Mesothelial cell of epicardium (in vitro differentiated cells): ENCODE measurements around the gene CCDC88C. TPM values are rescaled to one million over a fixed set of nuclear protein-coding genes. Genes with fewer than 3 reads are reported as not detected.

ENCODE experiments used
- DNase-seq, 2 experiments: peaks; one replicate each; pipeline ENCODE4 v3.0.0; 2021; ENCODE audit warnings: low spot score in 2 of 2; ENCODE audit not compliant: unreplicated experiment in 2 of 2
- H3K27ac Mint-ChIP-seq: 2 replicates; pipeline ENCODE4 v1.8.0; 2021; ENCODE audit warnings: mixed read lengths
- H3K27me3 Mint-ChIP-seq: 2 replicates; pipeline ENCODE4 v1.8.0; 2021; ENCODE audit warnings: low read depth, mixed read lengths
- H3K36me3 Mint-ChIP-seq: 2 replicates; pipeline ENCODE4 v1.8.0; 2021; ENCODE audit warnings: mixed read lengths
- H3K4me1 Mint-ChIP-seq: 2 replicates; pipeline ENCODE4 v1.8.0; 2021; ENCODE audit warnings: mixed read lengths
- H3K4me3 Mint-ChIP-seq: 2 replicates; pipeline ENCODE4 v1.8.0; 2021; ENCODE audit warnings: mild to moderate bottlenecking, moderate library complexity, mixed read lengths
- H3K9me3 Mint-ChIP-seq: 2 replicates; pipeline ENCODE4 v1.8.0; 2021; ENCODE audit warnings: mixed read lengths
- total RNA-seq: library from RNA; stranded (reverse); gene quantifications from 3 replicates; pipeline ENCODE4 v1.2.1, GENCODE V29; 2021
- TF ChIP-seq, protein P1 (sequence below): fragments of 200-600 bp; sonication (generic); IDR thresholded peaks from one replicate; pipeline ENCODE4 v1.5.0; 2021; ENCODE audit warnings: antibody characterized with exemption; ENCODE audit not compliant: unreplicated experiment

The CCDC88C gene
- total RNA-seq, 1 donor from 2014 or later, result 23.7 TPM

DNA sequence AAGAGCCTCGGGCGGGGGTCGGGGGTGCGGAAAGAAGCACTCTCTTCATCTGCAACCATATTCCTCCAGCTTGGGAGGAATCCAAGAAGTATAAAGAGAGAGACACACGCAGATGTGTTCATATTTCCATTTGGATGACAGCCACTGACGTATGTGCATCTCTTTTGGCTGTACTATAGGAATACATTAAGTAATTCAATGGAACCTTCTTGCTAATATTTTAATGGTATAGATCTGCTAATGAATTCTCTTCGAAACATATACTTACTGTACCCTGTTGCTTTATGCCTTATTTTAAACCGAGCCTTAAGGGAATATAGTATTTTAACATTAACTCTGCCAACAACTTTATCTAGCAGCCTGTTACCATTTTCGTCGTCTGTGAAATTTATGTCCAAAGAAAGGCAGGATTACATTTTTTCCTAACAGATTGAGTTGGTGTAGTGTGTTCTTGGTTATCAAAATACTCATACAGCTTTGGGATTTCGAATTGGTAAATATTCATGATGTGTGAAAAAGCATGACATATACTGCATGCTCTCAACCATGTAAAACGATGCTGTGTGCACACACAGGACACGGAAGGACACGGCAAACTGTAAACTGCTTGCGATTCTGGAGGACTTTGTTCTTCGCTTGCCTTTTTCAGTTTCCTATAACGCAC is 84.5 kb downstream of the CCDC88C start:
- TF ChIP-seq, protein P1, sequence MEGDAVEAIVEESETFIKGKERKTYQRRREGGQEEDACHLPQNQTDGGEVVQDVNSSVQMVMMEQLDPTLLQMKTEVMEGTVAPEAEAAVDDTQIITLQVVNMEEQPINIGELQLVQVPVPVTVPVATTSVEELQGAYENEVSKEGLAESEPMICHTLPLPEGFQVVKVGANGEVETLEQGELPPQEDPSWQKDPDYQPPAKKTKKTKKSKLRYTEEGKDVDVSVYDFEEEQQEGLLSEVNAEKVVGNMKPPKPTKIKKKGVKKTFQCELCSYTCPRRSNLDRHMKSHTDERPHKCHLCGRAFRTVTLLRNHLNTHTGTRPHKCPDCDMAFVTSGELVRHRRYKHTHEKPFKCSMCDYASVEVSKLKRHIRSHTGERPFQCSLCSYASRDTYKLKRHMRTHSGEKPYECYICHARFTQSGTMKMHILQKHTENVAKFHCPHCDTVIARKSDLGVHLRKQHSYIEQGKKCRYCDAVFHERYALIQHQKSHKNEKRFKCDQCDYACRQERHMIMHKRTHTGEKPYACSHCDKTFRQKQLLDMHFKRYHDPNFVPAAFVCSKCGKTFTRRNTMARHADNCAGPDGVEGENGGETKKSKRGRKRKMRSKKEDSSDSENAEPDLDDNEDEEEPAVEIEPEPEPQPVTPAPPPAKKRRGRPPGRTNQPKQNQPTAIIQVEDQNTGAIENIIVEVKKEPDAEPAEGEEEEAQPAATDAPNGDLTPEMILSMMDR, result no peak
- DNase-seq, result no peak
- H3K9me3 Mint-ChIP-seq, result no peaks in the 10 kb centered on the region
- H3K4me3 Mint-ChIP-seq, result no peak overlapping the region
- H3K27me3 Mint-ChIP-seq, result peaks cover 12% of the 10 kb centered on the region
- peaks cover 3% of the 10 kb centered on the region for H3K36me3 Mint-ChIP-seq
- H3K27ac Mint-ChIP-seq, result no peak overlapping the region
- H3K4me1 Mint-ChIP-seq, result peaks cover 18% of the 10 kb centered on the region

DNA sequence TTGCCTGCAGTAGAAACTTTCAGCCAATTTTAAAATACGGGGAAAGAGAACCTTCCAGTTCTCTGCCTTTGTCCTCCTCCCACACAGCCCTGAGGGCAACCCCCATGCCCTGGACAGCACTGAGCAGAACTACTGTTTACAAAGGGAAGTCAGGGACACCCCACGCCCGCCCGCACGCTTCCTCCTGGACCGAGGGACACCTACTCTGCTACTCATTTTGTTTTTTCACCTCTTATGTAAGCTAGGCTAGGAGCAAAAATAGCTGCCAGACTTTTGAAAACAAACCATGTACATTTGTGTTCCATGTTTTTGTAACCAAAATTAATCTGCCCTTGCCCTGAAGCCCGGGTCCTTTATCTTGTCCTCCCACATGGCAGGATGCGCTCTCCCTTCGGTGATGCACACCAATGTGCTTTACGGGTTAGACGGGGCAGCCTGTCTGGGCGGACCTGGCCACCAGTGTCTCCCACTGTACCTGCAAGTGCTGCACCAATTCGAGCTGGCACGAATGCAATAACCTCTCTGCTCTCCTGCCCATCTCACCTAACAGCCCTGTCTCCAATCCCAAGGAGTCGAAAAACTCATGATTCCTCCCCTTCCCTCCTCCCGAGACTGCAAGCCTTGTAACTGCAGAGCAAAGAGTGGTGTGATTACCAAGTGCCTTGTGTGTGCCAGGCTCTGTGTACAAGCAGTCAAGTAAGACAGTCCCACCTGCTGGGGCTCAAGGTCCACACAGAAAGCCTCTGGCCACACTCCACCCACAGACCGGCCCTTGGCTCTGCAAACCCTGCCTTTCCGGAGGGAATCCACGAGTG is 85.2 kb downstream of the CCDC88C start:
- Mint-ChIP-seq H3K27ac (no peak overlapping the region), H3K9me3 (no peaks in the 10 kb centered on the region), H3K4me1 (peaks cover 18% of the 10 kb centered on the region), H3K27me3 (peaks cover 12% of the 10 kb centered on the region), H3K36me3 (peaks cover under 1% of the 10 kb centered on the region), H3K4me3 (no peak overlapping the region)
- no peak for DNase-seq
- TF ChIP-seq, protein P1, result no peak

DNA sequence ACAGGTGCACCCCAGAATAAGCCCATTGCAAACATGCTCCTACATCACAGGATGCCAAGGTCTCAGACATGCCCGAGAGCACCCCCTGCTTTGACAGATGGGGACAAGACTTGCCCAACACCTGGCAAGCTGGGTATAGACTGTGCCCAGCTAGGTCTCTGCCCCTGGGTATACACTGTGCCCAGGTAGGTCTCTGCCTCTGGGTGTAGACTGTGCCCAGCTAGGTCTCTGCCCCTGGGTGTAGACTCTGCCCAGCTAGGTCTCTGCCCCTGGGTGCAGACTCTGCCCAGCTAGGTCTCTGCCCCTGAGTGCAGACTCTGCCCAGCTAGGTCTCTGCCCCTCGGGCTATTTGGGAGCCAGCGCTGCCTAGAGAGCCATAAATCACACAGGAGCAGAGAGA is 85.9 kb downstream of the CCDC88C start:
- TF ChIP-seq, protein P1, result no peak
- H3K27ac Mint-ChIP-seq, result no peak overlapping the region
- peaks cover 12% of the 10 kb centered on the region for H3K27me3 Mint-ChIP-seq
- no peaks in the 10 kb centered on the region for H3K9me3 Mint-ChIP-seq
- no peak for DNase-seq
- no peak overlapping the region for H3K4me3 Mint-ChIP-seq
- peaks cover 24% of the 10 kb centered on the region for H3K4me1 Mint-ChIP-seq
- no peaks in the 10 kb centered on the region for H3K36me3 Mint-ChIP-seq

DNA sequence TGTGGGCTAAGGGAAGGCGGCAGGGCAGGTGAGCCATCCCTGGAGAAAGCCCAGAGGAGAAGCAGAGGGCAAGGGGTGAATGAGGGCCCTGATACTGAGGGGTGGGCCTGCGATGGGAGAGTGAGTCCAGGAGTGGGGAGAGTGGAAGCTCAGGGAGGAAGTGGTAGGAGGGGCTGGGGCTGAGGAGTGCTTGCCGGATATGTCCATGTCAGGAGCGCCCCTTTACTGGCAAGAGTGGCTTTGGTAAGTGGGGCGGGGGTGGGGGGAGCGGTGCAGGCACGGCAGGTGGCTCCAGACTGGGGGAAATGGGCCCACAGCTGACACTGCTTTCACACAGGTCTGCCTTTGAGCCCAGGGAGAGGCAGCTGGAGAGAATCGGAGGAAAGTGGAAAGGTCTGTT is 86.8 kb downstream of the CCDC88C start:
- TF ChIP-seq, protein P1, result no peak
- no peak overlapping the region for H3K27ac Mint-ChIP-seq
- no peak for DNase-seq

DNA sequence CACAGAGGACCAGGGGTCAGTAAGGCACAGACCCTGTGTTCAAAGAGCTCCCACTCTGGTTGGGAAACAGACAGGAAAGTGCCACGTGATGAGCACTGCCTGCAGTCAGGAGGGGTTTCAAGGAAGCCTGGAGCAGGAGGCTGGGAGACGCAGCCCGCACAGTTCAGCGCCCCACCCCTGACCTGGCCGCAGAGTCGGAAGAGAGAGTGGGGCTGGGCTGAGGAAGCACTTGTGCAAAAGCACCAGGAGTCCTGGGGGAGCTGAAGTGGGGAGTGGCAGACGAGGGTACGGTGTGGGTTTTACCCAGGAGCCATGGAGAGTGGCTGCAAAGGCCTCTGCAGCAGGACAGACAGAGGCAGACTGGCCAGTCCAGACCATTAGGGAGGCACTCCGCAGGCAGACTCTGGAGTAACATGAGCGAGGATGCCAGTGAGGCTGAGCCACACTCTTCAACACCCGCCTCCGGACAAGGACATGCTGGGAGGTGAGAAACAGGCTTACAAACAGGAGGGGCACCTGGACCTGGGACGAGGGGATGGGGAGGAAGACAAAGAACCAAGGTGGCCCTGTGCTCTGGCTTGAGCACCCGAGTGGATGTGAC is 87.4 kb downstream of the CCDC88C start:
- H3K4me3 Mint-ChIP-seq, result no peak overlapping the region

More for the DNA sequence above, 86.8 kb downstream of the CCDC88C start:
- Mint-ChIP-seq H3K4me1 (peaks cover 29% of the 10 kb centered on the region), H3K36me3 (no peaks in the 10 kb centered on the region), H3K27me3 (peaks cover 12% of the 10 kb centered on the region), H3K9me3 (no peaks in the 10 kb centered on the region), H3K4me3 (no peak overlapping the region)

More for the DNA sequence above, 87.4 kb downstream of the CCDC88C start:
- Mint-ChIP-seq H3K27ac (no peak overlapping the region), H3K27me3 (peaks cover 9% of the 10 kb centered on the region), H3K36me3 (no peaks in the 10 kb centered on the region), H3K4me1 (peaks cover 34% of the 10 kb centered on the region), H3K9me3 (no peaks in the 10 kb centered on the region)
- DNase-seq, result no peak
- TF ChIP-seq, protein P1, result no peak
